Esophagus squamous epithelium (tissue), 4 donors: Measurements from ENCODE around the gene AMN.

ENCODE experiments used
- POLR2A ChIP-seq, 4 donors: fragments of 450-650 bp; IDR thresholded peaks; one replicate each; pipeline ENCODE4 v1.6.1; 2017; ENCODE audit warnings: antibody characterized with exemption in 4 of 4, mild to moderate bottlenecking in 4 of 4, moderate library complexity in 3 of 4
- TF ChIP-seq, protein P1 (sequence below), 6 experiments: fragments of 450-650 bp in 4 of 6; fragments of 200-600 bp in 2 of 6; sonication (generic) in 2 of 6; IDR thresholded peaks; one replicate each; pipeline ENCODE4 v1.5.1; 2016 to 2019; ENCODE audit warnings: antibody characterized with exemption in 6 of 6, mild to moderate bottlenecking in 4 of 6, moderate library complexity in 4 of 6

GRCh38 chr14:102907980-102908730 lies 14.3 kb upstream of the AMN start:
- TF ChIP-seq, protein P1, sequence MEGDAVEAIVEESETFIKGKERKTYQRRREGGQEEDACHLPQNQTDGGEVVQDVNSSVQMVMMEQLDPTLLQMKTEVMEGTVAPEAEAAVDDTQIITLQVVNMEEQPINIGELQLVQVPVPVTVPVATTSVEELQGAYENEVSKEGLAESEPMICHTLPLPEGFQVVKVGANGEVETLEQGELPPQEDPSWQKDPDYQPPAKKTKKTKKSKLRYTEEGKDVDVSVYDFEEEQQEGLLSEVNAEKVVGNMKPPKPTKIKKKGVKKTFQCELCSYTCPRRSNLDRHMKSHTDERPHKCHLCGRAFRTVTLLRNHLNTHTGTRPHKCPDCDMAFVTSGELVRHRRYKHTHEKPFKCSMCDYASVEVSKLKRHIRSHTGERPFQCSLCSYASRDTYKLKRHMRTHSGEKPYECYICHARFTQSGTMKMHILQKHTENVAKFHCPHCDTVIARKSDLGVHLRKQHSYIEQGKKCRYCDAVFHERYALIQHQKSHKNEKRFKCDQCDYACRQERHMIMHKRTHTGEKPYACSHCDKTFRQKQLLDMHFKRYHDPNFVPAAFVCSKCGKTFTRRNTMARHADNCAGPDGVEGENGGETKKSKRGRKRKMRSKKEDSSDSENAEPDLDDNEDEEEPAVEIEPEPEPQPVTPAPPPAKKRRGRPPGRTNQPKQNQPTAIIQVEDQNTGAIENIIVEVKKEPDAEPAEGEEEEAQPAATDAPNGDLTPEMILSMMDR (IDR thresholded peaks at IDR 0.05), result no peak
- TF ChIP-seq POLR2A (IDR thresholded peaks at IDR 0.05), result no peak
